Activated naive CD4-positive, alpha-beta T cell treated with Interleukin-2 at 50 U/mL for 16 hours (primary cell): ENCODE data around the gene PPP2R3C.
"Not testable (repeated sequence)": the region's sequence is repeated elsewhere in the genome, so short reads cannot be mapped to it uniquely, and the experiment has no call there.

Source experiments
- DNase-seq: peaks from one replicate; pipeline ENCODE4 v3.0.0-alpha.2; 2020

The PPP2R3C gene

GRCh38 chr14:35121887-35122695 is at the start of gene PPP2R3C, which contains the start of gene PRORP:
Gene PPP2R3C, minus strand, starts transcription at chr14:35121990. Its CDS starts 31 bp downstream, at chr14:35121959.
Gene PRORP, plus strand, starts transcription at chr14:35122552. Its CDS starts 694 bp downstream, at chr14:35123246.
- DNase-seq, result peak; percentile 91

GRCh38 chr14:35167496-35167895 is 45.7 kb upstream of the PPP2R3C start:
- no peak for DNase-seq

GRCh38 chr14:35164849-35165248 is 43.1 kb upstream of the PPP2R3C start:
- no peak for DNase-seq

- no peak for DNase-seq
Measured at GRCh38 chr14:35163384-35163783, 41.6 kb upstream of the PPP2R3C start.

GRCh38 chr14:35161231-35161630 is 39.4 kb upstream of the PPP2R3C start:
- peak; percentile 27 for DNase-seq

DNA sequence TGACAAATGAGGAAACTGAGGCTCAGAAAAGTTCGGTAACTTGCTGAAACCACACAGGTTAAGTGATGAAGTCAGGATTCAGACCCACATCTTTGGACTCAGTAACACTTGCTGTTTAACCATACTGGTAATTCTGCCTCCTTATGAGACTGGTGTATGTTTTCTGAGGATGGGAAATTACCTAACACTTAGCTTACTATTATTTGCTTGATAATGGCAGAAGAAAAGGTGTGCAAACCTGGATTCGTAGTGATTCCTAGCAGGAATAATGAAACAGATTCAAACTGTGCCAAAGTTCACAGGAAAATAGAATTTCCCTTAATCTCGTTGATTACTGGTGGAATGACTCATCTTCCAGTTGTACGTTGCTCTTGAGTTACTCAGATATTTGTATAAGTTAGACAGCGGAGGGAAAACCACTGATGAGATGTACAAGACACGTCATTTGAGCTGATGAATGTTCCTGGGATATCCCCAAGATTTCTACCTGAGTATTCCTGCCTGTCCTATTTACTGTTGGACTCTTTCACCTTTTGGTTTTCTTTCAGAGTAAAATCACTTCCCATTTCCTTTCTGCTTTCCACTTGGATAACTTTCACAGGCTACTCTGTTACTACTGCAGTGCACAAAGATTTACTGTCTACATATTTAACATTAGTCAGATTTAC is 38.1 kb upstream of the PPP2R3C start:
- no peak for DNase-seq

- DNase-seq, result no peak
Measured at GRCh38 chr14:35158951-35159653, 37.3 kb upstream of the PPP2R3C start.

DNA sequence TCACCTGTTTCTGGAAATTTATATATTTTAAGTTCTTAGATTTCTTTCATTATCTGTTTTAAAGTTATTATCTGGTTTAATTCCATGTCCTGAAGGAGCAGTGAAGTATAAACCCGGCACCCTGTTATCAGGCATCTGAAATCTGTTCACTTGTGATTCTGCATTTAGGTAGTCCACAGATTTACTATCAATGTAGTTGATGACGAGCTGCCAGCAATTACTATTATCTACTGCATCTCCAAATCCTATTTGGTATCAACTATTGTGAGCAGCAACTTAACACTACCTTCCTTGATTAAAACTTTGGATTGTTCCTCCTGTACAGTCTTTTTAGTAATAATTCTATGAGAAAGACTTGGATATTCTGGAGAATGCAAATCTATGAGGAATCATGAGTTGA is 36.7 kb upstream of the PPP2R3C start:
- DNase-seq, result no peak

- no peak for DNase-seq
Measured at GRCh38 chr14:35155962-35156361, 34.2 kb upstream of the PPP2R3C start.

DNA sequence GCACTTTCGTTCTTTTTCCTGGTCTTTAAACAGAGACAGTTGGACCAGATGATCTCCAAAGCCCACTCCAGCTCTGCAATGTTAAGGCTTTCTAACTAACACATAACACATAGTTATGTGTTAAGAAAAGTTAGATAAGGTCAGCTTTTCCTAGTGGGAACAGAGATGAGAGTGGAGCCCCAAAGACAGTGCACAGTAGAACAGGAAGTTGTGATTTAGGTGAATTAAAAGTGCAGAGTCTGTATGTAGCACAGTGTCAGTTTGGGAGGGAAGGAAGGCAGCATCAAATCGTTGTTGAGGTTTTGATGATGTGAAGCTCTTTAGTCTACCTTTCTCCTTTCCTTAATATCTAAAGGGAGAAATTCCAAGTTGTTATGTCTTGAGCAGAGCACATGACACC is 32.2 kb upstream of the PPP2R3C start:
- DNase-seq, result no peak

GRCh38 chr14:35152531-35152930 is 30.7 kb upstream of the PPP2R3C start:
- DNase-seq, result not testable (repeated sequence)

GRCh38 chr14:35149239-35149638 is 27.4 kb upstream of the PPP2R3C start:
- no peak for DNase-seq

DNA sequence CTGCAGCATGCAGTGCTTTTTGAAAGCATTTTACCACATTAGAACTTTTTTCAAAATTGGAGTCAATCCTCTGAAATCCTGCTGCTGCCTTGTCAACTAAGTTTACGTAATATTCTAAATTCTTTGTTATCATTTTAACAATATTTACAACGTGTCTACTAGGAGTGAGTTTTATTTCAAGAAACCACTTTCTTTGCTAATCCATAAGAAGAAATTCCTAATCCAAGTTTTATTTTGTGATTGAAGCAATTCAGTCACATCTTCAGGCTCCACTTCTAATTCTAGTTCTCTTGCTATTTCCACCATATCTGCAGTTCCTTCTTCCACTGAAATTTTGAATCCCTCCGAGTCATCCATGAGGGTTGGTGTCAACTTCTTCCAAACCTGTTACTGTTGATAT is 25.9 kb upstream of the PPP2R3C start:
- no peak for DNase-seq

DNA sequence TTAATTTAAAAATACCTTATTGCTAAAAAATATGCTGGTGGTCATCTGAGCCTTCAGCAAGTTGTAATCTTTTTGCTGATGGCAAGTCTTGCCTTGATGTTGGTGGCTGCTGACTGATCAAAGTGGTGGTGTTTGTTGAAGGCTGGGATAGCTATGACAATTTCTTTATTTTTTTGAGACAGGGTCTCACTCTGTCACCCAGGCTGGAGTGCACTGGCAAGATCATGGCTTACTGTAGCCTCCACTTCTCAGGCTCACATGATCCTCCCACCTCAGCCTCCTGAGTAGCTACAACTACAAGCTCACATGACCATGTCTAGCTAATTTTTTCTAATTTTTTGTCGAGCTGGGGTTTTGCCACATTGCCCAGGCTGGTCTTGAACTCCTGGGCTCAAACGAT is 25.4 kb upstream of the PPP2R3C start:
- DNase-seq, result no peak

- no peak for DNase-seq
Measured at GRCh38 chr14:35146711-35147149, 24.9 kb upstream of the PPP2R3C start.

- no peak for DNase-seq
Measured at GRCh38 chr14:35144029-35144428, 22.2 kb upstream of the PPP2R3C start.

DNA sequence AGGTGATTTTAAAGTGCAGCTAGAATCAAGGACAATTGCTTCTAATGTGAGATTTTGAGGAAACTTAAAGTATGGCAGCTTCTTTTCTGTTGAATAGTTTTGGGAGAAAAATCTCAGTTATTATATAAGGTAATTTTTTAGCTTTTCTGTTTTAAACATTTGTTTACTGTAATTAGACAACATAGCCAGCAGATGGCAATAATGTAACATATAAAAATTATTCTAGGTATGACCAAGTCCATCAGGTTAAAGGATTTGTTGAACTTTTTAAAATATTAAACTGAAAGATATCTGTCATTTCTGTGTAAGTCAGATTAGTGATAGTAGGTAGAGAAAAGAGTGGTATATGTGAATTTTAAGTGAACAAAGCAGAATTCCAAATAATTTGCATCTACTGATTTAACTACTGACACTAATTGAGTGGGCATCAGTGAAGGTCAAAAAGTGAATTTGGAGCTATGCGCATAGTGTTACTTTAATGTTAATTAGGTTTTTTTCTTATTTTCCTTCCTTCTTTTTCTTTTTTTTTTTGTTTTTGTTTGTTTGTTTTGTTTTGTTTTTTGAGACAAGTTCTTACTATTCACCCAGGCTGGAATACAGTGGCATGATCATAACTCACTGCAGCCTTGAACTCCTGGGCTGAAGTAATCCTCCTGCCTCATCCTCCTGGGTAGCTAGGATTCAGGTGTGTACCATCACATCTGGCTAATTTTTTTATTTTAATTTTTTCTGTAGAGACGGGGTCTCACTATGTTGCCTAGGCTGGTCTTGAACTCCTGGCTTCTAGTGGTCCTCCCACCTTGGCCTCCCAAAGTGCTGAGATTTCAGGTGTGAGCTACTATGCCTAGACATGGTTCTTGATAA is 19.2 kb upstream of the PPP2R3C start:
- no peak for DNase-seq

DNA sequence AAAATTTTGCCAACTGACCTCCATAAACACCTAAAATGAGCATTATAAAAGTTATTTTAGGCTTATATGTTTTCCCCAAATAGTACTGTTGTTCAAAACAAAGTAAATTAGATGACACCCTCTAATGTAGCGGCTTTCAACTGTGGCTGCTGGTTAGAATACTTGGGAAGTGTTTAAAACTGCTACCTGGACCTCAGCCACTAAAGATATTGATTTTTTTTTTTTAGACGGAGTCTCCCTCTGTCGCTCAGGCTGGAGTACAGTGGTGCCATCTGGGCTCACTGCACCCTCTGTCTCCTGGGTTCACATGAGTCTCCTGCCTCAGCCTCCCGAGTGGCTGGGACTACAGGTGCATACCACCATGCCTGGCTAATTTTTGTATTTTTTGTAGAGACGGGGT is 16.8 kb upstream of the PPP2R3C start:
- no peak for DNase-seq

GRCh38 chr14:35134329-35135123 is 12.7 kb upstream of the PPP2R3C start:
- DNase-seq, result no peak

- DNase-seq, result no peak
Measured at GRCh38 chr14:35133542-35134328, 11.9 kb upstream of the PPP2R3C start.

DNA sequence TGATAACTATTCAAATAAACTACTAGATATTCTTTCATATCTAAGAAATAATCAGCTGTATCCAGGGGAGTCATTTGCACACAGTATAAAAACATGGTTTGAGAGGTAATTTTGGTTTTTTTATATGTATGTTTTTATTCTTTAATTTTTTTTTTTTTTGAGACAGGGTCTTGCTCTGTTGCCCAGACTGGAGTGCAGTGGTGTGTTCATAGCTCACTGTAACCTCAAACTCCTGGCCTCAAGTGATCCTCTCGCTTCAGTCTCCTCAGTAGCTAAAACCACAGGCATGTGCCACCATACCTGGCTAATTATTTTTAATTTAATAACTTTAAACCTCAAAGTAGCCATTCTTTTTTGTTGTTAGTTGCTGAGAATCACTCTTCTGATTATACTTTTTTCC is 2.3 kb upstream of the PPP2R3C start:
- DNase-seq, result no peak
